Limb (tissue), 2 donors: ENCODE data around the gene OXT.
"Not testable (repeated sequence)": the region's sequence is repeated elsewhere in the genome, so short reads cannot be mapped to it uniquely, and the experiment has no call there.

Experiments used
- DNase-seq, 2 donors: peaks; one replicate each; pipeline ENCODE4 v3.0.0-alpha.2; 2016; ENCODE audit errors: extremely low spot score in 2 of 2

OXT gene

DNA sequence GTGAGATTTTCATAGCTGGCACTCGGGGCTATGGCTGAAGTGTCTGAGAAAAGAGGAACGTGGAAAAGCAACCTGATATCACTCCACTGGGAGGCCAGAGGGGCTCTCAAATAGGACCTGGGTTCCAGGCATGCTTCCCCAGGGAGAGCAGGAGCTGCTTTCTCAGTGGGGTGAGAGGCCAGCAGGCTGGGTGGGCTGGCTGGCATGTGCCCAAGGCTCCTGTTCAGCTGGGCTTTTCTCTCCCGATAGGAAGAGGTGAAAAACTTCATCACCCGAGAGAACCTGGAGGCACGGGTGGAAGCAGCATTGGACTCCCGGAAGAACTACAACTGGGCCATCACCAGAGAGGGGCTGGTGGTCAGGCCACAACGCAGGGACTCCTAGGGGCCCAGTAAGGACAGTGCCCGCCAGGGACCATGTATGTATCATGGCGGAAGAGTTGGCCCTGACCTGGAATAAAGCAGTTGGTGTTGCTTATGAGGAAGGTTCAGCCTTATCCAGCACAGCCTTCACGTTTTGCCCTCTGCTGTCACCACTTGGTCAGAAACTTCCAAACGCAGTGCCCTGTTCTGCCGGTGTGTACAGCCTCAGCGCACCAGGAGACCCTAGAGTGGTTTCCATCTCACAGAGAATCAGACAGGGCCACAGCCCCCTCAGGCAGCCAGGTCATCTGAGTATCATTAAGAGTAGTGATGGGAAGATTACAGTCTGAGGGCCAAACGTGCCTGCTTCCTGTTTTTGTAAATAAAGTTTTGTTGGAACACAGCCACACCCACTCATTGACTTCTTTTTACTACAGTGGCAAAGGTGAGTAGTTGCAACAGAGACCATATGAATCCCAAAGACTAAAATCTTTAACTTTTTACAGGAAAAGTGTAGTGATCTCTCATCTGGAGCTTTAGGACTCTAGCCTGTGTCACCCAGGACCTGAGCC is 23.7 kb upstream of the OXT start:
- DNase-seq, result no peak

DNA sequence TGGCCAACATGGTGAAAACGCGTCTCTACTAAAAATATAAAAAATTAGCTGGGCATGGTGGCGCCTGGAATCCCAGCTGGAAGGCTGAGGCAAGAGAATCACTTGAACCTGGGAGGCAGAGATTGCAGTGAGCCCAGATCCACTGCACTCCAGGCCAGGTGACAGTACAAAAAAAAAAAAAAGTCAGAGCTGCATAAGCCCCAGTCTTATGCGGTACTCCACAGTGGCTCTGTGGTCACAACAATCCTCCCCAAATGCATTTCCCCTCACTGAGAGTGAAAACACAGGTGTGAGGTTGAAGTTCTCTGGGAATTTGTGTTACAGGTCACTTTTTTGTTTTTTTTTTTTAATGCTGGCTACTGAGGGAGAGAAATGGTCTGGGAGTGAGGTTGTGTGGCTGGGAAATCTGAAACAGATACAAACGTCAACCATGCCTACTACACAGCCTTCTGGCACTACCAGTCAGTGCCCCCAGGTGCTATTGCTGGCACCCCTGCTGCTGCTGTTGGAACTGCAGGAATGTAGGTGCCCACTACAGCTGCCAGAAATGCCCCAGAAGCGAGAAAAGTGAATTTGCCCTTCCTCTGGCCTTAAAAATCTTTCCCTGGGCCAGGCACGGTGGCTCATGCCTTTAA is 19.9 kb upstream of the OXT start:
- DNase-seq, result no peak

DNA sequence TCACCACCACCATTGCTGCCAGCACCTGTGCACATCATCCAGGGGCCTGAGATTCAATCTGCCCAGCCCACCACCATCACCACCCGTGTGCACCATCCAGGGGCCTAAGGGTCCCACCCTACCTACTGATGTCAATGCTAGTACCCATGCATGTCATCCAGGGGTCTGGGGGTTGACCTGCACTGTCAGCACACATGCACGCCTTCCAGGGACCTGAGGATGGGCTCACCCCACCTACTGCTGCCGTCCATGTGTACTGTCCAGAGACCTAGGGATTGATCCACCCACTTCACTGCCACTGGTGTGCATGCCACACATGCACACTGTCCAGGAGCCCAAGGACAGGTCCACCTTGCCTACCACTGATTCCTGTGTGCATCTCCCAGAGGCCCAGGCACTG is 11.9 kb upstream of the OXT start:
- DNase-seq, result no peak

DNA sequence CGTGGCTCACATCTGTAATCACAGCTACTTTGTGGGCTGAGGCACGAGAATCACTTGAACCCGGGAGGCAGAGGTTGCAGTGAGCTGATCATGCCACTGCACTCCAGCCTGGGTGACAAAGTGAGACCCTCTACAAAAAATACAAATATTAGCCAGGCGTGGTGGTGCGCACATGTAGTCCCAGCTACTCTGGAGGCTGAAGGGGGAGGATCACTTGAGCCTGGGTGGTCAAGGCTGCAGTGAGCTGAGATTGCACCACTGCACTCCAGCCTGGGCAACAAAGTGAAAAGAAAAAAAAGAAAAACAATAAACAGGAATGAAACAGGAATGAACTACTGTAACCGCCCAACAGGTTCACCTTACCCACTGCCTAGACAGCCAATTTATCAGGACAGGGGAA is 7.3 kb upstream of the OXT start:
- DNase-seq, result not testable (repeated sequence)

DNA sequence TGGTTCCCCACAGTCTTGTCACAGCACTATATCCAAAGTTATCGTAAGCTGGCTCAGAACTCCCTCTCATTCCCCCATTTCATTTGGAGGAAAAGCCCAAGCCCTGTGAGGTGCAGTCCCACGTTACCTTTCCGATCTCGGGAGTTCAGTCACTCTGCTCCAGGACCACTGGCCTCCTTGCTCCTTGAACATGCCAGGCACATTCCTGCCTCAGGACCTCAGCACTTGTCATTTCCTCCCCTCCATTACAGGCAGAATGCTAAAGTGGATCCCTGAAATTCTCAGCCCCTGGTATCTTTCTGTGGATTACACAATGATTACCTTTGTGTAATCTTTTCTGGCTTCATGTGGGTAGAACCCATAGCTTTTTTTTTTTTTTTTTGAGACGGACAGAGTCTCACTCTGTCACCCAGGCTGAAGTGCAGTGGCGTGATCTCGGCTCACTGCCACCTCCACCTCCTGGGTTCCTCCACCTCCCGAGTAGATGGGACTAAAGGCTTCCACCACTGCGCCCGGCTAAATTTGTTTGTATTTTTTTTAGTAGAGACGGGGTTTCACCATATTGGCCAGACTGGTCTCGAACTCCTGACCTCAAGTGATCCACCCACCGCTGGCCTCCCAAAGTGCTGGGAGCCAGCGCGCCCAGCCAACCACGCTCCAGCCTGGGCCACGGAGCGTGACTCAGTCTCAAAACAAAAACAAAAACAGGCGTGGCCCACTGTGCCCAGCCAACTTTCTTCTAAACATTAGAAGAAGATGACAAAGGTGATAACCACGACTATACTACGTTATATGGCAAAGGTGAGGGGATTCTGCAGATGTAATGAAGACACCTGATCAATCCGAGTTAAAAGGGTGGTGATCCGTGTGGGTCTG is 4.0 kb upstream of the OXT start:
- no peak for DNase-seq

DNA sequence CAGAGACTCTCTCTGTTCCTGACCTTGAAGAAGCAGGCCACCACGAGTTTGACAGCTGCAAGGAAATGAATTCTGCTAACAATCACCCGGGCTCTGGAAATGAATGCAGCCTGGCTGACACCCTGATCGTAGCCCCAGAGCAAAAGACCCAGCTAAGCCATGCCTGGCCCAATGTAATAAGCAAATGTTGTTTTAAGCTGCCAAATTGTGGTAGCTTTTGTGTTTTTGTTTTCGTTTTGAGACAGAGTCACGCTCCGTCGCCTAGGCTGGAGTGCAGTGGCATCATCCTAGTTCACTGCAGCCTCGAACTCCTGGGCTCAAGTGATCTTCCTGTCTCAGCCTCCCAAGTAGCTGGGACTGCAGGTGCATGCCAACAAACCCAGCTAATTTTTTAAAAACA is 3.3 kb upstream of the OXT start:
- no peak for DNase-seq

DNA sequence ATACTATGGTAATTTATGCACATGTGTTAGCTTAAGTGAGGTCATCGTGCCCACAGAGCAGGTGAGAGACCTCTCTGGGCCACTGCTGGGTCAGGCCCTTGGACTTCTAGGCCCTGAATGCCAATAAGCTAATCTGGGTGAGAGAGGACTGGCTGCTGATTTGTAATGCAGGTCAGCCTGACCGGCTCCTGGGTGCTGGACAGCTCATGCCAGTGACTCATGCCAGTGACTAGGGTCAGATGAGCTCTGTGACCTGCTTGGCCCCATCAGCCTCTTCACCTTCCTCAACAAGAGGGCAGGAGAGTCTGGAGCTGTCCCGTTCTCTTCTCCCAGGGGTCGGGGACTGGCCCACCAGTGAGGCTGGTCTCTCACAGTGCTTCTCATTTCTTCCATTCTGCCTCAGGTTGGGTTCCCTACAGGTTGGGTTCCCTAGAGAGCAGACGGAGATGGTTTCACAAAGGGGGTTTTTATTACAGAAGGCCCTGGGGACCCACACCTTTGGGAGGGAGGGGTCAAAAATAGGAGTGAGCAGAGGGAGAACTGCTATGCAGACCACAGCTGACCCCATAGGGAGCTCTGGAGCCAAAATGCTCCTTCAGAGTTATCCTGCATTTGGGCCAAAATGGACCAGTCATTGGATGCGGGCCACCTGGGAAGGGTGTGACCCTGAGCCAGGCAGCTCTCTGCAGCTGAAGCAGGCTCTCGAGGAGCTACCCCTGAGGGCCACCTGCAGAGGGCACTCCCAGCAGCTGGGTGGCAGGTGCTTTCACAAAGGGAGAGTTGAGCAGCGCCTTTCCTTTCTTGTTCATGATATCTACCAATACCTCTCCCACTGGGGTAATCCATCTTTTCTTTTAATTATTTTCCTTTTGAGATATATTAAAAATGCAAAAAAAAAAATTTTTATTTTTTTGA is 2.2 kb upstream of the OXT start:
- DNase-seq, result no peak

DNA sequence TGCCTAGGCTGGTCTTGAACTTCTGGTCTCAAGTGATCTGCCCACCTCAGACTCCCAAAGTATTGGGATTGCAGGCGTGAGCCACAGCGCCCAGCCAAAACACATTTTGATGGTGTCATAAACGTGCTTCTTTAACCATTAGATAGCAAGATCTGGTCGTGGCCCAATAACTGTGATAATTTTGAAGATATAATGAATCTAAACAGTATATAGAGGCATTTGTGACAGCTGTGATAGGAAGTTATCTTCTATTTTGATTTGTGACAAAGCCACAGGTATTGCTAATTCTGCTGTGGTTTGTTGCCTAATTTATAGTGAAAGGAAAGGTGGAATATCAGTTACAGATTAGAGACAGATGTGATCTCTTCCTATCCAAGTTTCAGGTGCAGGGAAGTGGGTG is 695 bp upstream of the OXT start:
- no peak for DNase-seq

DNA sequence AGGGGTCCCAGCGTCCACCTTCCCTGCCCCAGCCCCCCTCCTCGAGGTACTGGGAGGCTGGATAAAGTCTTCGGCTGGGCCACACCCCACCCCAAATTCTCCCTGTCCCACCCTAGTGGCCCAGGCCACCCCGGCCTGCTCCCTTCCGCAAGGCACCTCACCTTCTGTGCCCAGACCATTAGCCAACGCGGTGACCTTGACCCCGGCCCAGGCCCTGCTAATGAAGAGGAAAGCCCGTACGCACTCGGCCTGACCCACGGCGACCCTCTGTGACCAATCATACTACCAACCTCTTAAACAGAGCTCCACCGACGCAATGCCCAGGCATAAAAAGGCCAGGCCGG is 182 bp upstream of the OXT start:
- no peak for DNase-seq

DNA sequence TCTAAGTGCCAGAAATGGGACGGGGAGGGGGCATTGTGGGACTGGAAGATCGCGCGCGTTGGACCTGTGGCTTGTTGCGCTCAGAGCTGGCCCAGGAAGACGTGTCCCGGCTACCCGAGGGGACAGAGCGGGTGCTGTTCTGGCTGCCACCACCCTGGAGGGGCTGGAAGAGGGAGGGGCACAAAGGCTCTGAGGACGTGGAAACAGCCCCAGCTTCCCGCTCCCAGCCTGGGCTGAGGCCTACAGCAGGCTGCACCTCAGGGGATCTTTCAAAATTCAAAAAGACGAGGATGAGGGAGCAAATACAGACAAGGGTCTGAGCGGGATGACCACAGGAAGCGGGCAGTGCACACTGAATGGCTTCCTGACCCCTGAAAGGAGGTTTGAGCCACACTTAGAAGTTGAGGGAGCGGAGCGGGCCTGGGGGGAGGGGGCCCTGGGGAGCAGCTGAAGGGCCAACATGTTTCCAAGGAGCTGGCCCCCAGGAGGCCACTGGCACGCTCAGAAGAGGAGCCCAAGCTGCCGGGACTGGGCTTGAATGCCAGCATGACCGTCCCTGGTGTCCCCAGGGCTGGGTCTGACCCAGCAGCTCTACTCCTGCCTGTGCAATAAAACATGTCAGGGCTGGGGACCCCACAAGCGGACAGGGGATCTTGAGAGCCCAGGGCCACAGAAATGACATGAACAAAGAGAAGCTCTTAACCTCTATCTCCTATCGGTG is 1.3 kb downstream of the OXT start:
- DNase-seq, result no peak

DNA sequence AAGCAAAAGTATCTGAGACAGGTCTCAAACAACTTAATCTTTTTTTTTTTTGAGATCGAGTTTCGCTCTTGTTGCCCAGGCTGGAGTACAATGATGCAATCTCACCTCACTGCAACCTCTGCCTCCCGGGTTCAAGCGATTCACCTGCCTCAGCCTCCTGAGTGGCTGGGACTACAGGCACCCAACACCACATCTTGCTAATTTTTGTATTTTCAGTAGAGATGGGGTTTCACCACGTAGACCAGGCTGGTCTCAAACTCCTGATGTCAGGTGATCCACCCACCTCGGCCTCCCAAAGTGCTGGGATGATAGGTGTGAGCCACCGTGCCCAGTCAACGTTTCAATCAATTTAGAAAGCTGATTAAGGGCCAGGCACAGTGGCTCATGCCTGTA is 1.8 kb downstream of the OXT start:
- not testable (repeated sequence) for DNase-seq

DNA sequence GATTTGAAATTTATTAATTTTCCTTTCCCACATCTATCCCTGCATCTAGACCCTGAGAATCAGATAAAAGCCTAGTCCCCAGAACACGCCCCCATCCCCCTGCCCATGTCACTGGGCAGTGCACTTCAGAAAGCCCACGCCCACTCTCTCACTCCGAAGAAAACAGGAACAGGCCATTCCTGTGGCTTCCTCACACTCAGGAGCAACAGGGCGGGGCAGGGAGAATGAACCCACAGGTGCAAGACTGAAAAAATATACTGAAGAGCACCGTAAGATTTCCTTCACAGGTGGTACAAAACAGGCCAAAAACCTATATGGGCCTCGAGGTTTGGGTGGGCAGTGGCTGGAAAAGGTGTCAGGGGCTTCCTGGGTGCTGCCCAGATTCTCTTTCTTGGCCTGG is 3.4 kb downstream of the OXT start:
- no peak for DNase-seq

DNA sequence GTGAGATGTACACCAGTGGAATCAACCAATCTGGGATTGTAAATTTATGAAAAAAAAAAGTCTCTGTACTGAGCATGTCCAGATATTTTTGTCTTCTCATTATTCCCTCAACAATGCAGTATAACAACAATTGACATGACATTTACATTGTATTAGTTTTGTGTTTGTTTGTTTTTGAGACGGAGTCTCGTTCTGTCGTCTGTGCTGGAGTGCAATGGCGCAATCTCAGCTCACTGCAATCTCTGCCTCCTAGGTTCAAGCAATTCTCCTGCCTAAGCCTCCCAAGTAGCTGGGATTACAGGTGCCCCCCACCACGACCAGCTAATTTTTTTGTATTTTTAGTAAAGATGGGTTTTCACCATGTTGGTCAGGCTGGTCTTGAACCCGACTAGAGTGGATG is 3.9 kb downstream of the OXT start:
- DNase-seq, result not testable (repeated sequence)

DNA sequence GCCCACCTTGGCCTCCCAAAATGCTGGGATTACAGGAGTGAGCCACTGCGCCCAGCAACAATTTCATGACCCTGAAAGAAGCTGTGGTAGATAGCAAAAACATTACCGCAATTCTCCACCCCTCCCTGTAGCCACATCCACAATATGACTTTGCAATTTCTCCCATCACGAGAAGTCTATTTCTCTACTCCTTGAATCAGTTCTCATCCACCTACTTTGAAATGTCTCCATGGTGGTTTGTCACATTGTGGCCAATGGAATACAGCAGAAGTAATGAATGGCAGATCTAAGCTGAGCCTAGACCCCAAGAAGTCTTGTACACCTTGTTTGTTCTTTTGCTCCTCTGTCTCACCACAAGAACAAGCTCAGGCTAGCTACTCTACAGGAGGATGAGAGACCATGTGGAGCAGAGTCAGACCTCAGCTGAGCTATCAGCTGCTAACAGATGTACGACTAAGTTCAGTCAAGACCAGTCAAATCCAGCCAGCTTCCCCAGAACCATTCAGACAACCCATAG is 6.3 kb downstream of the OXT start:
- DNase-seq, result no peak

DNA sequence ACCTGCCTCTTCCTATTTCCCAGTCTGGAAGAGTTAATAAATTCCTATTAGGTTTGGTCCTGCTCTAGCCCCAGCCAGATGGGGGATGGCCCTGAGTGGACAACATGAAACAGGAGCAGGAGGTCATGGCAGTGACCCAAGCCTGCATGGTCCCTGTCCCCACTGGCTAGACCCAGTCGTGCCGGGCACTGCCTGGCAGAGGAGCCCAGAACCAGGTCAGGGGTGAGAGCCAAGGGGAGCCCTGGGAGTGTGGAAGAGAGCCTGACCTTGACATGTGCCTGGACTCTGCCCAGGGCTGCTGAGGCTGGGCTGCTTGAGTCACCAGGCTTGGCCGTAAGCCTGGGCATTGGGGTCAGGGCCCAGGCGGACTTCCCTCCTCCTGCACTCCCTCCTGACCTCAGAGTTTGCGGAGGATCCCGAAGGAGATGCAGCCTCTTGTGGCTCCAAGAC is 9.5 kb downstream of the OXT start:
- DNase-seq, result no peak

DNA sequence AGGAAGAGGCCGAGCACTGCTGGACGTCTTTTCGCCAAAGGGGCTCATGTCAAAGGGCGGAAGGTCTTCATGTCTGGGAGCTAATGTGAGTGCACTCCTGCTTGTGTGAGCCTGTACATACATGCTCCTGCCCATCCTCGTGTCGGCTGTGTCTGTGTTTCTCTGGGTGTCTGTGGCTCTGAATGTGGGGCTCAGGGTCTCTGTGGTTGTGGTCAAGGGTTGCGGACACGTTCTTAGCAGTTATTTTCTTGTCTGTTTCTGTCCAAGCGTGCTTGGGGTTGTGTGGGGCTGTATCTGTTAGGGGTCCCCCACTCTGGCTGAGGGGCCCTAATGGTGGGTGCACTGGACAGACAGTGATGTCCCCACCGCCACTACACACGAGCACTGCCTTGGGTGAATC is 10.2 kb downstream of the OXT start:
- DNase-seq, result no peak

DNA sequence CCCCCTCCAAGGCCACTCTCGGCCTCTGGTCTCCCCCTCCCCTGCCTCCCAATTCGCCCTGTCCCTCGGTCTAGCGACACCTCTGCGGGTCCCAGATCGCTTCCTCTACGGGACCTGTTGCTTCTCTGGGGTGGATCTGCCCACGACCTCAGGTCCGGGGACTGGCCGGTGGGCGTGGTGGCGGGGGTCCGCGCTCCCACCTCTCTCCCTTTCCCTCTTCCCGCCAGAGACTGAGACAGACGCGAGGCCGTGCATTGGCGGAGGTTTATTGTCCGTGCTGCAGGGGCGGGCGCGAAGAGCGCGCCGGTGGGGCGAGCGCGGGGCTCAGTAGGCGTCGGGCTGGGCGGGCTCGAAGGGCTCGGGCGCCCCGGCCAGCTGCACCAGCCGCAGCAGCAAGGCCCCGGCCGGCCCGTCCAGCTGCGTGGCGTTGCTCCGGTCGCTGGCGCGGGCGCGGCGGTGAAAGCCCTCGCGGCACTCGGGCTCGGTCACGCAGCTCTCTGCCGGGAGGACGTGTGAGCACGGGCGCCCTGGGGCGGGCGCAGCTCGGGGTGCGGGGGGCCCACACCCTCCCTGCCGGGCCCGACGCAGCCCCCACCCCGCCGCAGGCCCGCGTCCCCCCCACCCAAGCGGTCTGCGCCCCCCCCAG is 11.0 kb downstream of the OXT start:
- no peak for DNase-seq

DNA sequence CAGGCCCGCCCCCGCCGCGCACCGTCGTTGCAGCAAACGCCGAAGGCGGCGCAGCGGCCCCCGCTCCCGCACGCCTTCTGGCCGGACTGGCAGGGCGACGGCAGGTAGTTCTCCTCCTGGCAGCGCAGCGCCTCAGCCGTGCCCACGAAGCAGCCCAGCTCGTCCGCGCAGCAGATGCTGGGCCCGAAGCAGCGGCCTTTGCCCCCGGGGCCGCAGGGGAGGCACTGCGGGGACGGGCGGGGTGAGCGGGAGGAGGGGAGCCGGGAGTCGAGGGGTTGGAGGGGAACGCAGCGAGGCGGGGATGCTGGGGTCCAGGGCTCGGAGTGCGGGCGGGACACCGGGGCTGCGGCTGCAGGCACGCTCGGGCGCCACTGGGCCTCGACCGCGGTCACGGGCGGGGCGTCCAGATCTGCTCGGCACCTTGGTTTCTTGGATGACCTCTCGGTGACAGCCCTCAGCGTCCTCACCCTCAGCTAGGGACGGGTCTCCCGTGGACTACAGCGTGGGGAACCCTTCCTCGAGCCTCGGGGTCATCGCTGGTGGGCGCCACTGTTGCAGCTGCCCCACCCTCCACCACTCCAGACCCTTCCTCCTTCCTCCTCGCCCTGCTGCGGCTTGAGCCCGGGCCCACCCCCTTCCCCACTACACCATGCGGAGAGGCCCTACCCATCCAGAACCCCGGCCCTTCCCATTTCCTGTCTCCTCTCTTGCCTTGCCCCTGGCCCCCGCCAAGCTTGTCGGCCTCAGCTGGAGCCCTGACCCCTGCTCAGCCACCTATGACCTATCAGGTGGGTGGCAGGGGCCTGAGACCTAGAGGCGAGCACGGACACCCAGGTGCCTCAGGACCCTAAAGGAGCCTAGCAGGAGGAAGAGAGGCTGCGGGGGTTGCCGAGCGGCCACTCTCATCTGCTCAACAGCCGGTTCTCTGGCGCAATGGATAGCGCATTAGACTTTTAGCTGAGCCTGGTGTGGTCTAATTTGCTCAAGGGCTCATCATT is 11.8 kb downstream of the OXT start:
- DNase-seq, result no peak
